Vagina (tissue), 2 donors: ENCODE data around the gene GALNT7. TPM values are rescaled to one million over a fixed set of nuclear protein-coding genes. Genes with fewer than 3 reads are reported as not detected.
"Not testable (repeated sequence)": the region's sequence is repeated elsewhere in the genome, so short reads cannot be mapped to it uniquely, and the experiment has no call there.

ENCODE experiments used
- DNase-seq, 2 donors: peaks; one replicate each; pipeline ENCODE4 v3.0.0-alpha.2; 2017; ENCODE audit errors: extremely low spot score in 2 of 2
- H3K27ac ChIP-seq: fragments of 200-600 bp; sonication (generic); one replicate; pipeline ENCODE4 v1.5.1; 2019
- H3K27me3 ChIP-seq: fragments of 200-600 bp; sonication (generic); one replicate; pipeline ENCODE4 v1.5.1; 2019
- H3K36me3 ChIP-seq, 2 donors: fragments of 200-600 bp; sonication (generic); one replicate each; pipeline ENCODE4 v1.5.1; 2017 to 2019
- H3K4me1 ChIP-seq: fragments of 200-600 bp; sonication (generic); one replicate; pipeline ENCODE4 v1.5.1; 2019
- H3K4me3 ChIP-seq, 2 donors: fragments of 200-600 bp; sonication (generic); 1 replicate in 1 of 2; 2 replicates in 1 of 2; pipeline ENCODE4 v1.5.1; 2016 to 2019
- H3K9me3 ChIP-seq: fragments of 200-600 bp; sonication (generic); one replicate; pipeline ENCODE4 v1.5.1; 2019
- CTCF ChIP-seq, 3 experiments: fragments of 450-650 bp in 2 of 3; fragments of 200-600 bp in 1 of 3; sonication (generic) in 1 of 3; IDR thresholded peaks; one replicate each; pipeline ENCODE4 v1.5.1; 2017 to 2019; ENCODE audit warnings: antibody characterized with exemption in 3 of 3, mild to moderate bottlenecking in 2 of 3, moderate library complexity in 2 of 3
- POLR2A ChIP-seq, 2 donors: fragments of 450-650 bp; IDR thresholded peaks; one replicate each; pipeline ENCODE4 v1.6.1; 2017; ENCODE audit warnings: antibody characterized with exemption in 2 of 2, mild to moderate bottlenecking in 2 of 2, moderate library complexity in 2 of 2
- POLR2AphosphoS5 ChIP-seq, 2 donors: sonication (generic); formaldehyde crosslinking; IDR thresholded peaks; one replicate each; pipeline ENCODE4 v1.9.0; 2017; ENCODE audit warnings: antibody characterized with exemption in 2 of 2, mild to moderate bottlenecking in 2 of 2, low read depth in 1 of 2; ENCODE audit not compliant: insufficient read depth in 1 of 2
- intact Hi-C: fragments of 100-400 bp; cut with DNase I; formaldehyde crosslinking; loops from one replicate; pipeline ENCODE4 v1.15.1; 2023
- total RNA-seq: library from RNA; depleted of rRNA; stranded (reverse); fragments of >200 nt; gene quantifications from one replicate; pipeline ENCODE4 v1.2.3, GENCODE V29; 2016

Gene GALNT7
- total RNA-seq, 1 donor from 2014 or later = 9.1 TPM

DNA sequence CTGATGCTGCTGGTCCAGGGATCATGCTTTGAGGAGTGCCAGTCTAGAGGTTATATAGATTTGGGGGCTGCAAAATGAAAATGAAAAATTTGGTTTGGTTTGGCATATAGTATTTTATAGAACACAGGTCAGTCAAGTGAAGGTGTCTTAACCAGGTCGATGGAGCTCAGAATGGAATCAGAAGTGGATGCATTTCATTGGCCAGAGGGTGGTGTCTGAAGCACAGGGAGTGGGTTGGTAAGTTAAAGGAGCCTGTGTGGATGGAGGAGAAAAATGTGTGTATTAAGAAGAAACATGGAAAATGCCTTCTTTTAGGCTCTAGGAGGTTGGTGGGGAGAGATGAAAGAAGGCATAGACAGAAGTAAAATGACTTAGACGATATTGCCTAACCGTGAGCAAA is 8.6 kb downstream of the GALNT7 start:
- TF ChIP-seq POLR2AphosphoS5 (IDR thresholded peaks at IDR 0.05; ENCODE audit: insufficient read depth in 1 of 2, low read depth in 1 of 2) = no peak
- TF ChIP-seq CTCF (IDR thresholded peaks at IDR 0.05) = no peak
- TF ChIP-seq POLR2A (IDR thresholded peaks at IDR 0.05) = no peak

GRCh38 chr4:173178144-173178543 is 9.5 kb downstream of the GALNT7 start:
- no peak overlapping the region for H3K4me3 ChIP-seq
- TF ChIP-seq POLR2AphosphoS5 (IDR thresholded peaks at IDR 0.05; ENCODE audit: insufficient read depth in 1 of 2, low read depth in 1 of 2) (no peak), POLR2A (IDR thresholded peaks at IDR 0.05) (no peak), CTCF (IDR thresholded peaks at IDR 0.05) (no peak)
- H3K9me3 ChIP-seq = no peaks in the 10 kb centered on the region
- DNase-seq = no peak
- no peaks in the 10 kb centered on the region for H3K36me3 ChIP-seq
- H3K27ac ChIP-seq = no peak overlapping the region
- intact Hi-C loops = no loop called here
- peaks cover 16% of the 10 kb centered on the region for H3K4me1 ChIP-seq
- H3K27me3 ChIP-seq = no peaks in the 10 kb centered on the region

More for the DNA sequence above, 8.6 kb downstream of the GALNT7 start:
- no peaks in the 10 kb centered on the region for H3K9me3 ChIP-seq
- no peak for DNase-seq
- H3K27ac ChIP-seq = no peak overlapping the region
- H3K4me1 ChIP-seq = peaks cover 16% of the 10 kb centered on the region
- no peaks in the 10 kb centered on the region for H3K27me3 ChIP-seq
- H3K4me3 ChIP-seq = no peak overlapping the region
- no peaks in the 10 kb centered on the region for H3K36me3 ChIP-seq
- intact Hi-C loops = no loop called here

DNA sequence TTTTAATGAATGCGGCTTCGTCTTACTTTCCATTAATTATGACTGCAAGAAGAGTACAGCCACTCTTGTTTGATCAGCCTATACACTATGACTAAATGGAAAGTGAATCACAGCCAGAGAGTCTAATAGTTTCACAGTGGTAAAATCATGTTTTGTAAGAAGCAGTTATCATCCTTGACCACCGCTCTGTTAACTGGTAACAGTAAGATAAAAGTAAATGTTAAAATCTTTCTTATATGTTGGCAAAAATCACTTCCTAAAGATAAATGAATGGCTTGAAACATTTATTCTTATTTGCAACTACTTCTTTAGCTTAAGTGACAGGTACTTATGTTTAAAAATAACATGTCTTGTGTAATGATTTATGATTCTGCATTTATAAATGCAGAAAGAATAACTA is 13.2 kb downstream of the GALNT7 start:
- H3K4me1 ChIP-seq = peaks cover 25% of the 10 kb centered on the region
- H3K9me3 ChIP-seq = no peaks in the 10 kb centered on the region
- no peak overlapping the region for H3K4me3 ChIP-seq
- H3K27ac ChIP-seq = no peak overlapping the region
- intact Hi-C loops = no loop called here
- TF ChIP-seq CTCF (IDR thresholded peaks at IDR 0.05) (no peak), POLR2AphosphoS5 (IDR thresholded peaks at IDR 0.05; ENCODE audit: insufficient read depth in 1 of 2, low read depth in 1 of 2) (no peak), POLR2A (IDR thresholded peaks at IDR 0.05) (no peak)
- no peaks in the 10 kb centered on the region for H3K36me3 ChIP-seq
- no peaks in the 10 kb centered on the region for H3K27me3 ChIP-seq
- DNase-seq = no peak

GRCh38 chr4:173182403-173182802 is 13.8 kb downstream of the GALNT7 start:
- Histone ChIP-seq H3K4me3 (no peak overlapping the region), H3K4me1 (peaks cover 25% of the 10 kb centered on the region), H3K9me3 (no peaks in the 10 kb centered on the region), H3K27ac (no peak overlapping the region), H3K36me3 (no peaks in the 10 kb centered on the region), H3K27me3 (no peaks in the 10 kb centered on the region)
- intact Hi-C loops = no loop called here
- TF ChIP-seq POLR2AphosphoS5 (IDR thresholded peaks at IDR 0.05; ENCODE audit: insufficient read depth in 1 of 2, low read depth in 1 of 2) (no peak), CTCF (IDR thresholded peaks at IDR 0.05) (no peak), POLR2A (IDR thresholded peaks at IDR 0.05) (no peak)
- DNase-seq = no peak

DNA sequence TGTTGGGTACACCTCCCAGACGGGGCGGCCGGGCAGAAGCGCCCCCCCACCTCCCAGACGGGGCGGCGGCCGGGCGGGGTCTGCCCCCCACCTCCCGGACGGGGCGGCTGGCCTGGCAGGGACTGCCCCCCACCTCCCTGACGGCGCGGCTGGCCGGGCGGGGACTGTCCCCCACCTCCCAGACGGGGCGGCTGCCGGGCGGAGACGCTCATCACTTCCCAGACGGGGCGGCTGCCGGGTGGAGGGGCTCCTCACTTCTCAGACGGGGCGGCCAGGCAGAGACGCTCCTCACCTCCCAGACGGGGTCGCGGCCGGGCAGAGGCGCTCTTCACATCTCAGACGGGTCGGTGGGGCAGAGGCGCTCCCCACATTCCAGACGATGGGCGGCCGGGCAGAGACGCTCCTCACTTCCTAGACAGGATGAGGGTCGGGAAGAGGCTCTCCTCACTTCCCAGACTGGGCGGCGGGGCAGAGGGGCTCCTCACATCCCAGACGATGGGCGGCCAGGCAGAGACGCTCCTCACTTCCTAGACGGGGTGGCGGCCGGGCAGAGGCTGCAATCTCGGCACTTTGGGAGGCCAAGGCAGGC is 15.1 kb downstream of the GALNT7 start:
- H3K27ac ChIP-seq, H3K9me3 ChIP-seq, H3K36me3 ChIP-seq, DNase-seq, H3K27me3 ChIP-seq, H3K4me3 ChIP-seq, intact Hi-C loops: not testable (repeated sequence)
- peaks cover 29% of the 10 kb centered on the region for H3K4me1 ChIP-seq
